A549 (cell line): Measurements from ENCODE around the gene MAML3. TPM values are rescaled to one million over a fixed set of nuclear protein-coding genes. Genes with fewer than 3 reads are reported as not detected.

Source experiments
- ATAC-seq, 2 experiments: fragments of 200-7000 bp in 1 of 2; fragments of >200 bp in 1 of 2; cut with Nextera tagmentation in 1 of 2; cut with Tn5 transposase in 1 of 2; 3 replicates each; pipeline versions ENCODE4 v1.8.0 to v1.9.1; 2018 to 2020; ENCODE audit warnings: mild to moderate bottlenecking in 1 of 2, moderate library complexity in 1 of 2
- CTCF ChIA-PET: fragments of 300-600 bp; sonication (Branson Sonifier 250); formaldehyde crosslinking; extraction: SDS; loops from one replicate; lab custom pipeline; 2021; ENCODE audit warnings: antibody characterized with exemption, inconsistent platforms; lab: Yijun Ruan, JAX
- POLR2A ChIA-PET: fragments of 350-600 bp; formaldehyde crosslinking; extraction: SDS; loops from one replicate; lab custom pipeline; 2021; ENCODE audit warnings: antibody characterized with exemption, inconsistent platforms; lab: Yijun Ruan, JAX
- DNase-seq, 2 experiments: peaks; one replicate each; pipeline versions ENCODE4 v3.0.0 to v3.0.0-alpha.2; 2011 to 2016; ENCODE audit warnings: low read depth in 1 of 2, low spot score in 1 of 2
- FAIRE-seq: peaks from 2 replicates; lab custom pipeline; 2011; peaks lifted over from hg19 to GRCh38; lab: Jason Lieb, UNC
- H3K27ac ChIP-seq, 2 experiments: fragments of >200 bp; sonication (Bioruptor Twin); formaldehyde crosslinking; 3 replicates each; pipeline ENCODE4 v1.5.1; 2016 to 2017
- H3K4me1 ChIP-seq: fragments of >200 bp; sonication (Bioruptor Twin); formaldehyde crosslinking; 3 replicates; pipeline ENCODE4 v1.6.1; 2016
- H3K4me2 ChIP-seq: fragments of >200 bp; sonication (Bioruptor Twin); formaldehyde crosslinking; 3 replicates; pipeline ENCODE4 v1.6.1; 2016
- H3K4me3 ChIP-seq: fragments of >200 bp; sonication (Bioruptor Twin); formaldehyde crosslinking; 3 replicates; pipeline ENCODE4 v1.5.1; 2016
- H3K9me3 ChIP-seq: fragments of >200 bp; sonication (Bioruptor Twin); formaldehyde crosslinking; 3 replicates; pipeline ENCODE4 v1.6.1; 2016
- BHLHE40 ChIP-seq: IDR thresholded peaks from 2 replicates; pipeline ENCODE4 v1.6.1; 2012; ENCODE audit warnings: low read depth, low read length, inconsistent platforms
- CBX2 ChIP-seq: fragments of 200-600 bp; sonication (generic); IDR thresholded peaks from 2 replicates; pipeline ENCODE4 v1.6.1; 2016; ENCODE audit warnings: low read depth, mild to moderate bottlenecking, borderline replicate concordance
- CBX8 ChIP-seq: fragments of 200-600 bp; sonication (generic); IDR thresholded peaks from 2 replicates; pipeline ENCODE4 v1.6.1; 2016
- CHD2 ChIP-seq: fragments of 150-350 bp; IDR thresholded peaks from 2 replicates; pipeline ENCODE4 v1.6.1; 2014; ENCODE audit warnings: low read length; ENCODE audit not compliant: partially characterized antibody
- CHD4 ChIP-seq: fragments of 200-600 bp; sonication (generic); IDR thresholded peaks from 2 replicates; pipeline ENCODE4 v1.6.1; 2016; ENCODE audit warnings: antibody characterized with exemption, mild to moderate bottlenecking, borderline replicate concordance
- E2F6 ChIP-seq: IDR thresholded peaks from 2 replicates; pipeline ENCODE4 v1.6.1; 2012; ENCODE audit warnings: low read depth, borderline replicate concordance
- ELK1 ChIP-seq: fragments of 150-350 bp; IDR thresholded peaks from 2 replicates; pipeline ENCODE4 v1.6.1; 2014; ENCODE audit warnings: low read depth, mild to moderate bottlenecking, low read length
- EP300 ChIP-seq, 2 experiments: fragments of >200 bp; sonication (Bioruptor Twin); formaldehyde crosslinking; IDR thresholded peaks; 2 replicates in 1 of 2; 3 replicates in 1 of 2; pipeline ENCODE4 v1.6.1; 2016 to 2017
- ESRRA ChIP-seq: fragments of 150-350 bp; IDR thresholded peaks from 2 replicates; pipeline ENCODE4 v1.6.1; 2014; ENCODE audit warnings: mild to moderate bottlenecking, low read length, borderline replicate concordance
- FOSB ChIP-seq: fragments of 250-450 bp; sonication (Bioruptor Pico); IDR thresholded peaks from 2 replicates; pipeline ENCODE4 v1.5.0; 2020; ENCODE audit warnings: mild to moderate bottlenecking, moderate library complexity
- FOSL2 ChIP-seq, 2 experiments: fragments of 450-650 bp in 1 of 2; fragments of >200 bp in 1 of 2; sonication (Bioruptor Twin) in 1 of 2; formaldehyde crosslinking; IDR thresholded peaks; 2 replicates each; pipeline versions ENCODE4 v1.5.0 to v1.6.1; 2016 to 2020; ENCODE audit warnings: mild to moderate bottlenecking in 1 of 2, moderate library complexity in 1 of 2
- GATA3 ChIP-seq: IDR thresholded peaks from 2 replicates; pipeline ENCODE4 v1.6.1; 2012; ENCODE audit warnings: borderline replicate concordance
- HOXA7 ChIP-seq: fragments of 250-450 bp; sonication (Bioruptor Pico); IDR thresholded peaks from 2 replicates; pipeline ENCODE4 v1.5.0; 2020; ENCODE audit warnings: mild to moderate bottlenecking, moderate library complexity
- JUNB ChIP-seq: fragments of >200 bp; sonication (Bioruptor Twin); formaldehyde crosslinking; IDR thresholded peaks from 2 replicates; pipeline ENCODE4 v1.6.1; 2016
- MAX ChIP-seq: IDR thresholded peaks from 2 replicates; pipeline ENCODE4 v1.6.1; 2012
- MAZ ChIP-seq: fragments of 150-350 bp; IDR thresholded peaks from 2 replicates; pipeline ENCODE4 v1.6.1; 2014; ENCODE audit warnings: antibody characterized with exemption, low read depth, low read length, borderline replicate concordance
- MYC ChIP-seq: IDR thresholded peaks from 2 replicates; pipeline ENCODE4 v1.6.1; 2012; ENCODE audit warnings: mild to moderate bottlenecking, inconsistent platforms, low read length, improper control_type of control experiment, borderline replicate concordance
- NFE2L2 ChIP-seq: fragments of 150-350 bp; conservative IDR thresholded peaks from 2 replicates; pipeline ENCODE4 v1.6.1; 2014; ENCODE audit warnings: low read length
- NR3C1 ChIP-seq: fragments of >200 bp; sonication (Bioruptor Twin); formaldehyde crosslinking; IDR thresholded peaks from 3 replicates; pipeline ENCODE4 v1.6.1; 2017
- PHF8 ChIP-seq: fragments of 200-600 bp; sonication (generic); IDR thresholded peaks from 2 replicates; pipeline ENCODE4 v1.6.1; 2016; ENCODE audit warnings: low read depth, mild to moderate bottlenecking, antibody characterized with exemption, moderate library complexity, borderline replicate concordance
- RARB ChIP-seq: fragments of 250-450 bp; sonication (Bioruptor Pico); IDR thresholded peaks from 2 replicates; pipeline ENCODE4 v1.8.0; 2021; ENCODE audit warnings: mild to moderate bottlenecking, moderate library complexity
- REST ChIP-seq: fragments of 200-600 bp; sonication (generic); IDR thresholded peaks from 2 replicates; pipeline ENCODE4 v1.6.1; 2016; ENCODE audit warnings: antibody characterized with exemption, mild to moderate bottlenecking, moderate library complexity
- RFX5 ChIP-seq: fragments of 450-650 bp; IDR thresholded peaks from 2 replicates; pipeline ENCODE4 v1.7.1; 2014; ENCODE audit warnings: antibody characterized with exemption, mild to moderate bottlenecking, moderate library complexity
- SMC3 ChIP-seq: fragments of >200 bp; sonication (Bioruptor Twin); formaldehyde crosslinking; IDR thresholded peaks from 3 replicates; pipeline ENCODE4 v1.6.1; 2018; ENCODE audit warnings: inconsistent platforms
- SREBF2 ChIP-seq: fragments of 450-650 bp; IDR thresholded peaks from 2 replicates; pipeline ENCODE4 v1.6.1; 2014; ENCODE audit warnings: mild to moderate bottlenecking, moderate library complexity
- USF2 ChIP-seq: fragments of 450-650 bp; IDR thresholded peaks from 2 replicates; pipeline ENCODE4 v1.6.1; 2014; ENCODE audit warnings: antibody characterized with exemption
- WGBS: methylation state at CpG from one replicate; pipeline ENCODE4 v1.1.6; 2017; ENCODE audit errors: missing lambda C conversion rate; 5-methylcytosine and 5-hydroxymethylcytosine counted together
- polyA plus RNA-seq, 4 experiments: library from polyadenylated mRNA; depleted of rRNA in 3 of 4; stranded (reverse); fragments of >200 nt; fragmentation: RNase III in 1 of 4; extraction: RNeasy Plus Mini Kit Qiagen cat#74134 plus additional on column Dnase treatment in 1 of 4; gene quantifications; 2 replicates in 3 of 4; 3 replicates in 1 of 4; pipeline ENCODE4 v1.2.3, GENCODE V29; 2011 to 2017
- TF ChIP-seq, protein P1 (sequence below): fragments of >200 bp; sonication (Bioruptor Twin); formaldehyde crosslinking; IDR thresholded peaks from 3 replicates; pipeline ENCODE4 v1.6.1; 2016

MAML3 gene
- polyA plus RNA-seq, 2 of the 4 experiments (the other 2 are of a cell fraction) = 9.0 to 22.2 TPM

DNA sequence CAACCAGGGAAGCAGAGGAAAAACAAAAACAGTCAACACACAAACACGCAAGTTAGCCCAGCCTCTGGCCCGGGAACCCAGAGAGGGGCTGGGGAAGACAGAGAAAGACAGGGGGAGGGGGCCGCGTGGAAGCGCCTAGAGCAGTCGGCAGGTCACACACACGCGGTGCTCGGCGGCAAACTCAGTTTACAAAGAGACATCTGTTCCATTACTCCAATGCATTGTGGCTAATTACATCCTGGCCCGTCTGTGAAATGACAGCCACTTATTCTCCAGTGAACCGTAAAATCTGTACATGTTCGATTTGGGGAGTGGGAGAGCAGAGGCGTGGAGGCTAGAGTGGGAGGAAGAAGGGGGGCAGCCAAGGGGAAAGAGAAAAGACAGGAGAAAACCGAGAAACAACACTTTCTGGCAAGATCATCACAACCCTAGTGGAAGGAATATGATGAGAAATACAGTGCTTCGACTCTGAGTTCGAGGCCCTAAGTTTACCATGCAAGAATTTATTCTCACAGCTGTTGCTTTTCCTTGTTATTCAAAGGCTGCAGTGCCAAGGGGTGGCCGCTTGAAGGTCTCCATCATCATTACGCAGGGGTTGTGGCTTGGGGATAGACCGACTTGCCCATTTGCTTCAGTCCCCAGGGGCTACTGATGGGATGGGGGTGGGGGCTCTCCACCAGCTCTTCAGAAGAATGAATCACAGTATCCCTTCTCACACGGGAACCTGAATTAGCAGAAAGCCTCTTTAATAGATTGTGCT lies 320.7 kb downstream of the MAML3 start:
- no peak for FAIRE-seq
- no peak for DNase-seq
- ChIA-PET POLR2A (no interaction called here), CTCF (no interaction called here)
- TF ChIP-seq HOXA7 (no peak), RARB (CRISPR knock-in tag) (no peak), MYC (no peak), SREBF2 (no peak), BHLHE40 (no peak), CHD2 (no peak), CHD4 (no peak), USF2 (no peak), NFE2L2 (no peak), ESRRA (no peak), MAZ (no peak), EP300 (IDR thresholded peaks at IDR 0.05) (no peak), PHF8 (no peak), REST (no peak), MAX (no peak), CBX2 (no peak), GATA3 (no peak), NR3C1 (no peak)
- Histone ChIP-seq H3K9me3 (no peaks in the 10 kb centered on the region), H3K27ac (no peak overlapping the region), H3K4me1 (no peaks in the 10 kb centered on the region), H3K4me2 (no peak overlapping the region), H3K4me3 (no peak overlapping the region)
- WGBS = 89% methylated on average over 21 of the region's 21 CpGs
- no peak for ATAC-seq

DNA sequence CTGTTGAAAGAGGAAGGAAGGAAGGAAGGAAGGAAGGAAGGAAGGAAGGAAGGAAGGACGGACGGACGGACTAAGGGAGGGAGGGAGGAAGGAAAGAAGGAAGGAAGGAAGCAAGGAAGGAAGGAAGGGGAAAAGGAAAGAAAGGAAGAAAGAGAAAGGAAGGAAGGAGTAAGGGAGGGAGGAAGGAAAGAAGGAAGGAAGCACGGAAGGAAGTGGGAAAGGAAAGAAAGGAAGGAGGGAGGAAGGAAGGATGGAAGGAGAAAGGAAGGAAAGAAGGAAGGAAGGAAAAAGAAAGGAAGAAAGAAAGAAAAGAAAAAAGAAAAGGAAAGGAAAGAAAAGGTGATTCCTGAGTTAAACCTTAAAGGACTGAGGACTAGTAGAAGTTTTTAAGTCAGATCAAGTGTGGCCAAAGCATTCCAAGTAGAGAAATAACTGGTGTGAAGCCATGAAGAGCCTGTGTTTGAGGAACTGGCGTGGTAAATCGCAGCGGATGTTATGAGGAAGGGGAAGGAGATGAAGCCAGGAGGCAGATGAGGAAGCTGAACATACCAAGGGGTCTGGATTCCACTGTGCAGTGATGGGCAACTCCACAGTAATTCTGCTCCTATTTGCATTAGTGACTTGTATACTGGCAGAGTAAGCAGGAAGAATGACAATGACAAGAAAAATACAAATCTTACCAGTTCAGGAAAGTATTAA lies 324.9 kb downstream of the MAML3 start:
- WGBS = 86% methylated on average over 7 of the region's 7 CpGs
- Histone ChIP-seq H3K4me3 (no peak overlapping the region), H3K4me1 (no peaks in the 10 kb centered on the region), H3K9me3 (no peaks in the 10 kb centered on the region), H3K27ac (no peak overlapping the region), H3K4me2 (no peak overlapping the region)
- TF ChIP-seq SMC3 (no peak), GATA3 (no peak), E2F6 (no peak), JUNB (no peak), CBX8 (no peak), RFX5 (no peak), ELK1 (no peak), SREBF2 (no peak), FOSB (CRISPR knock-in tag) (no peak), FOSL2 (IDR thresholded peaks at IDR 0.05) (no peak), FOSL2 (CRISPR knock-in tag; IDR thresholded peaks at IDR 0.05) (no peak)
- TF ChIP-seq, protein P1, sequence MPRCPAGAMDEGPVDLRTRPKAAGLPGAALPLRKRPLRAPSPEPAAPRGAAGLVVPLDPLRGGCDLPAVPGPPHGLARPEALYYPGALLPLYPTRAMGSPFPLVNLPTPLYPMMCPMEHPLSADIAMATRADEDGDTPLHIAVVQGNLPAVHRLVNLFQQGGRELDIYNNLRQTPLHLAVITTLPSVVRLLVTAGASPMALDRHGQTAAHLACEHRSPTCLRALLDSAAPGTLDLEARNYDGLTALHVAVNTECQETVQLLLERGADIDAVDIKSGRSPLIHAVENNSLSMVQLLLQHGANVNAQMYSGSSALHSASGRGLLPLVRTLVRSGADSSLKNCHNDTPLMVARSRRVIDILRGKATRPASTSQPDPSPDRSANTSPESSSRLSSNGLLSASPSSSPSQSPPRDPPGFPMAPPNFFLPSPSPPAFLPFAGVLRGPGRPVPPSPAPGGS = no peak
- FAIRE-seq (no peak), ATAC-seq (no peak), DNase-seq (no peak)
- ChIA-PET CTCF (no interaction called here), POLR2A (no interaction called here)
